ENCODE measurements around the gene RNLS. TPM values are rescaled to one million over a fixed set of nuclear protein-coding genes. Genes with fewer than 3 reads are reported as not detected.
"Not testable (repeated sequence)": the region's sequence is repeated elsewhere in the genome, so short reads cannot be mapped to it uniquely, and the experiment has no call there.

The RNLS gene
- polyA plus RNA-seq, 12 donors, result 2.1 to 10.7 (median 2.5) TPM; not detected in 1

GRCh38 chr10:88297103-88297502 is 286.0 kb downstream of the RNLS start:
- DNase-seq, result no peak

GRCh38 chr10:88293651-88294230 is 289.4 kb downstream of the RNLS start:
- no peak for DNase-seq

- DNase-seq, result no peak
Measured at GRCh38 chr10:88293073-88293472, 290.0 kb downstream of the RNLS start.

DNA sequence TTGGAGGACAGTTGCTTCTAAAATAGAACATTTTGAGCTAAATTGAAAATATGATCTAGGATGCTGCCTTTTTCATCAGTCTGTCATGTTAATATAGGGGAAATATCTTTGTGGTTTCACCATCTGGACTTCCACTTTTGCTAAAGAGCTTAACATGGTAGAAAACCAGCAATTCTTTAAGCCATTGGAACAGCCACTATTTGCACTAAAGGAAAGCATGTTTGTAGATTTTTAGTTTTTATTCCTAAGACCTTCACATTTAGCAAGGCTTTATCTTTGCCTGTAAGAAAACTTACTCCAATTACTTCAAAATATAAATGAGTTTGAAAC is 291.0 kb downstream of the RNLS start:
- no peak for DNase-seq

- DNase-seq, result no peak
Measured at GRCh38 chr10:88291289-88292184, 291.6 kb downstream of the RNLS start.

- DNase-seq, result no peak
Measured at GRCh38 chr10:88289342-88289741, 293.8 kb downstream of the RNLS start.

- no peak for DNase-seq
Measured at GRCh38 chr10:88288320-88289059, 294.6 kb downstream of the RNLS start.

DNA sequence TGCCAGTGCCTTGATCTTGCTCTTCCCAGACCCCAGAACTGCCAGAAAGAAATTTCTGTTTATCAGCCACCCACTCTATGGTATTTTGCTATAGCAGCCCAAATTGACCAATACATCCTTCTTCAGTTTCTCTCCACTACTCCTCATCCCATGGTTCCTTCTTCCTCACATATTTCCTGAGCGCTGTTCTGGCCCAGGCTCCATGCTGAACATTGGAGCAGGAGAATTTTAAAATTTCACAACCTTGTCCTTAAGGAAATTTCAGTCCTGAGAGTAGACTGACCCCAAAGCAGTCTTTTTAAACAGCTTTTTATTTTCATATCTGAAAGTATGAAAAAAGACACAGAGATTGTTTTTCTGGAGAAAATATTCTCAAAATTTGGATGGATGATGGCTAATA is 297.1 kb downstream of the RNLS start:
- DNase-seq, result no peak

DNA sequence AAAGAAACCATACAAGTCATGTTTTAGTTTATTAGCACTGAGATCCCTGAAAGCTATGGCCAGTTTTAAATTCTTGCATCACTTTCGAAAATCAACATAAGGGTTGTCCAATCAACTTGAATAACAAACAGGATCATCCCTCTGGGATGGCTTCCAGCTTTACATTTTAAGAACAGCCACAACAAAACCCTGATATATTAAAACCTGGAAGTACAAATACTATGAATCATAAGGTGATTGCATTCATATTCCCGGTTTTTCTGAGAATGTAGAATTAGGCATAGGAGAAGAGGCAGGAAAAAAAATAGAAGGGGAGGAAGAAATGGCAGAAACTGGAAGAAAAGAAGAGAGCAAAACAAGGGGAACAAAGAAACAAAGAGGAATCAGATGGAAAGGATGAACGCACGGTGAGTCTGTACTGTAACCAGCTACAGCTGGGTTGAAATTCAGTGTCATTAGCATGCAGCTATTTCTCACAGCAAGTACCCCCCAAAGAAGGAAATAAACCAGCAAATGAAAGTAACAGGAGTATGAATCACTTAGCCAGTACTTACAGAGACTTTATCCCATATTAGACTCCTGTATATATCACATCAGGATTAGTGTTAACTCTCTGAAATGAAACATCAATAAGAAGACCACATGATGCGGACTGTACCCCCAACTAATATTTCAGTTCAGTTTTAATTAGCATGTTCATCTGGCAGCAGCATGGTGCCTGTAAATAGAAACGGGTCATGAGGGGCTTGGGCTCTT is 301.3 kb downstream of the RNLS start:
- no peak for DNase-seq

DNA sequence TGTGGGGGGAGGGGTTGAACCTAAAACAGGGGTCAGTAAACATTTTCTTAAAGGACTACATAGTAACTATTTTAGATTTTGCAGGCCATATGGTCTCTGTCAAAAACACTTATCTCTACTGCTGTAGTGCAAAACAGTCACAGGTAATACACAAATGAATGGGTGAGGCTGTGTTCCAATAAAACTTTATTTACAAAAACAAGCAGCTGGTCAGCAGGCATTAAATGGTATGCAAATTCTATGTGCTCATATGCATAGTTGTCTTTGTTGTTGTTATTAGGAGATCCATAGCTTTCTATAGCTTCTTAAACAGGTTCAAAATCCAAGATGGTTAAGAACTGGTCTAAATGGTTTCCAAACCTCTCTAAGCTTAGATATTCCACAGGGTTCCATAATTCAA is 302.6 kb downstream of the RNLS start:
- DNase-seq, result no peak

GRCh38 chr10:88278912-88279311 is 304.2 kb downstream of the RNLS start:
- no peak for DNase-seq

DNA sequence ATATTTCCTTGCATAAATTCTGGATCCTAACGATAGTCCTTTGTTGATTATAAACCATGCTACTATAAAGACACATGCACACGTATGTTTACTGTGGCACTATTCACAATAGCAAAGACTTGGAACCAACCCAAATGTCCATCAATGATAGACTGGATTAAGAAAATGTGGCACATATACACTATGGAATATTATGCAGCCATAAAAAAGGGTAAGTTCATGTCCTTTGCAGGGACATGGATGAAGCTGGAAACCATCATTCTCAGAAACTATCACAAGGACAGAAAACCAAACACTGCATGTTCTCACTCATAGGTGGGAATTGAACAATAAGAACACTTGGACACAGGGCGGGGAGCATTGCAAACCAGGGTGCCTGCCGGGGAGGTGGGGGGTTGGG is 306.2 kb downstream of the RNLS start:
- not testable (repeated sequence) for DNase-seq

- no peak for DNase-seq
Measured at GRCh38 chr10:88274286-88274685, 308.8 kb downstream of the RNLS start.

DNA sequence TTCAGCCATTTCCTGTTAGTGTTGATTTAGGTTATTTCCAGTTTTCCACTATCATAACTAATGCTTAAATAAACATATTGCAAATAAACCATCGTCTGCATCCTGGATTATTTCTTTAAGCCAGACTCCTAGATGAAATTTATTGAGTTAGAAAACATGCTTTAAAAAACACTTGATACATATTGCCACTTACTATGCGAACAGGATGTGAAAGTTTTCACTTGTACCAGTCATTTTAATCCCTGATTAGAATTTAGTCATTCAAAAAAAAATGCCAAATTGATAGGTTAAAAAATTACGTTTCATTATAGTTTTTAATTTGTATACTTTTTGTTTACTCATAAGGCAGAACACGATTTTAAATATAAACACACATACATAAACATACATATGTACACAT is 309.6 kb downstream of the RNLS start:
- no peak for DNase-seq

DNA sequence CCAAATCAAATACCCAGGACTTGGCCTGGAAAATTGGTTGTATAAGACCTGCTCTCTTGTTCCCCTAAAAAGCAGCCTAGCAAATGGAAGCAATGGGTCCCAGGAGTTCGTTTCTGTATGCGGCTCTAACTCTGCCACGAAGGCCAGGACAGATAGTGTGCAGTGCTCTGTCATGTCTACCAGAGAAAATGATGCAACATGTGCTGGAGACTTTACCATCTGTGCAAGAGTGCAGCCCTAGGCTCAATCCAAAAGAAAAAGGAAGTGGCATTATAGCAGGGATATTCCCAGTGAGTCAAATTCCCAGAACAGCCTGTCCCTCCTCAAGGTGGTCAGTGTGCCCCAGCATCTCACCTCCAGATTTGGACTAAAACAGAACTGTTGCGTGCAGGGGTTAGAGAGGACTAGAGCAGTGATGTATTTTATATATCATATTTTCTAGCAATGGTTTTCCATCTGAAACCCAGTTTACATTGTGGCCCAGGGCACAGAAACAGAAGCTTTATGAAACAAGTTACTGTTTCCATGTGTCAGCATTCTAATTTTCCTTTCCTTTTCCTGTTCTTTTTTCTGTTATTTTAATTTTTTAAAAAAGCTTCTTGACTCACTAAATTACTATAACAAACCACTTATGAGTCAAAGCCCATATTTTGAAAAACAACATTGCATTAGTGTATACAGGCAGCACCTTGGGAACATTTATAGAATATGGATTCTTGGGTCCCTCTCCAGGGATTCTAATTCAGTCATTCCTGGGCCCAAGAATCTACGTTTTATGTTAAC is 311.2 kb downstream of the RNLS start:
- no peak for DNase-seq

DNA sequence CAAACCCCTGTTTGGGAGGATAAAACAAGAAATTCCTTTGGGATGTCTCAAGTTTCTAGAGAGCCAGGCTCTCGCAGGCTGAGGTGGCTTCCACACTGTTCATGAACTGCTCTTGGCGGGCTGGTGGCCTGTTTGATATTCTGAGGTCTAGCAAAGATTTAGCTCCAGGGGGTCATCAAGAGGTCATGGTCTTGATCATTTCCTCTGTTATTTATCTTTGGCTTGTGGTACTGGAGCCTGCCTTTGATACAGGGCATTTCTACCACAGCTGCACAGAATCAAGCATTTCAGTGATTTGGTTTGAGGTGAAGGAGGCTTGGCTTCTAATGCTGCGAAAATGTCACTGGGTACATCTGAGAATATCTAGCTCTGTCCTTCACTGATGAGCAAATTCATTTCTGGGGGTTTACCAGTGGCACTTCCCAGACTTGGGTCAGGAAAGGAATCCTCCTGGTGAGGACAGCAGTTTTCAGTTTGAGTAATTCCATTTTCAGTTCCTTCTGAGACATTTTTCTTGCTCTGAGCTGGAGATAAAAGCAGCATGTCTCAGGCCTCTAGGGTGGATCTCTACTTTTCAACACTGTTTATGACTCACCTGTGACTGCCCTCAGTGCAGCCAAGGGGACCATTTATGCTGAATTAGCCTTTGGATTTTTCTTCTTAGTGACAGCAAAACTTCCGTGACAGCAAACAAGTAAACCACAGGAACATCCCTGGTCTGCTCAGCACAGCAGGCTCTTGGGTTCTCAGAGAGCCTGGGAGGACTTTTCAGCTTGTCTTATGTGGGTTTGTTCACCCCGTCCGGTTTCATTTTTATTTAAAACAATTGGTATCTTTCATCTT is 312.0 kb downstream of the RNLS start:
- no peak for DNase-seq

- DNase-seq, result no peak
Measured at GRCh38 chr10:88270061-88270808, 312.9 kb downstream of the RNLS start.

DNA sequence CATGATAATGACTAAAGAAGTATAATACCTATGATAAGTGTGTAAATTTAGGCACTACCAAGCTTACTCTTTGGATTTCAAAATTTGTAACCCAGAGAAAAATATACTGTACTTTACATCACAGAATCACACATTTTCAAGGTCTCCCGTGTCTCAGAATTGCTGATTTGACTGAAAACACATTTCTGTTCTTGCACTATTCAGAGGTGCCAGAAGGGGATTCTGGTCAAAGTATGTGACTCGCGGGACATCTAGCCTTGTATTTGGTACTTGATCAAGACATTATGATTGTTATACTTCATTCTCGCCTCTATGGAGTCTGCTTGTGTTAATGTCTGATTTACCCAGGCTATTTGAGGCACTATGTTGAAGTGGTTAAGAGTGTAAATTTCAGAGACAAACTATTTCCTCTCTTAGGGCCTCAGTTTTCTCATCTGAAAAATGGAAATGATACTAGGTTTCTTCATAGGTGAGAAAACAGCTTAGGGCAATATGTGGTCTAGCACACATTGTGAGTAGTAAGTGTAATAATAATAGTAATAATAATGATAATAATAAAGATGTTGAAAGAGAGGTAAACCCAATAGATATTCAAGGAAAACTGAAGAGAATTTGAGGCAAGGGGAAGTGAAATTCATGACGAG is 320.4 kb downstream of the RNLS start:
- no peak for DNase-seq

DNA sequence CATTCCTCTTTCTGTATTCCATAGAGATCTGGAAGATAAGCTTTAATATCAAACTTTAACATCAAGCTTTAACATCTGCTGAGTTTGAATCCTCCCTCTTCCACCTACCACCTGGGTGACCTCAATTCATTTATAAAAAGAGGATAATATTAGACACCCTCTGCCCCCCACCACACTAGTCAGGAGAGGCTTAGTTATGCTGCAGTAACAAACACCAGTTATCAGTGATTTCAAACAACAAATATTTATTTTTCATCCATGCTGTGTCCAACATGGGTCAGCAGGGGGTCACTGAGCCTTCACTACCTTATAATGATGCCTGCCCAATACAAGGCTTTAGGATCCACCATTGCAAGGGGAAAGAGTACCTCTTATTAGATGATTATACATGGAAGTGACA is 322.0 kb downstream of the RNLS start:
- DNase-seq, result no peak

Measured in muscle of arm (tissue), 12 donors.